ENCODE measurements around the gene C9orf50.

C9orf50 gene

DNA sequence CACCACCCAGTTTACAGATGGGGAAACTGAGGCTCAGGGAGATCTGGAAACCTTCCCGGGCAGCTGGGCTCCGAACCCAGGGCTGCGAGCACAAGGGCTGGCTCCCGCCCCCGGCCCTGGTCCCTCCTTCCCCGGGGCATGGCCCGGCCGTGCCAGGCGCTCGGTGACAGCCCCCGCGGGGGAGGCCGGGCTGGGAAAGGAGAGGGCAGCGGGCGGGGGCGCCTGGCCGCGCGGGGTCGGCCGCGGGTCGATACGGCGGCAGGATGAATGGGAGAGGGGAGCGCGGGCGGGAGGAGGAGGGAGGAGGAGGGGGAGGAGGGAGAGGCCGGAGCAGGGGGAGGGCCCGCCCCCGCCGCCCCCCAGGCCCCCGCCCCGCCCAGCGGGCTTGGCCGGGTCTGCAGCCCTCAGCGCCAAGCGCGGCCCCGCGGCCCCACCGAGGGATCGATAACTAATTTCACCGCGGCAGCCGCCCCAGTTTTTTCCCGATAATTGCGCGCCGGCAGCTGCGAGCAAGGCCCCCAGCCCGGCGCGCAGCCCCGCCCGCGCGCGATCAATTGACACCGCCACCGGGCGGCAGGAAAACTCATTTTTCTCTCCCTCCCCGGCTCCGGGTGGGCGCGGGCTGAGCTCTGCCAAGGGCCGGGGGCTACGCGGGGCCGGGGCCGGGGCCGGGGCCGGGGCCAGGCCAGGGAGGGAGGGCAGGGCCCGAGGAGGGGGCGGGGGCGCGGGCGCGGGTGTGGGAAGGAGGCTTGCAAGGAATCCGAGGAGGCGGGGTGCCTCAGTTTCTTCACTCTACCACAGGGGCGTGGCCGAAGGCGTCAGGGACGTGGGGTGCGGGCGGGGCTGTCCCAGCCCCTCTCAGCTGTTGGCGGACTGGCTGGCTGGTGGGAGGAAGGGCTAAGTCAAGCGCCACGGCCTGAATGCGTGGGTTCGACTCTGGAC lies 52.1 kb downstream of the C9orf50 start:
- peak; percentile 18 for DNase-seq

DNA sequence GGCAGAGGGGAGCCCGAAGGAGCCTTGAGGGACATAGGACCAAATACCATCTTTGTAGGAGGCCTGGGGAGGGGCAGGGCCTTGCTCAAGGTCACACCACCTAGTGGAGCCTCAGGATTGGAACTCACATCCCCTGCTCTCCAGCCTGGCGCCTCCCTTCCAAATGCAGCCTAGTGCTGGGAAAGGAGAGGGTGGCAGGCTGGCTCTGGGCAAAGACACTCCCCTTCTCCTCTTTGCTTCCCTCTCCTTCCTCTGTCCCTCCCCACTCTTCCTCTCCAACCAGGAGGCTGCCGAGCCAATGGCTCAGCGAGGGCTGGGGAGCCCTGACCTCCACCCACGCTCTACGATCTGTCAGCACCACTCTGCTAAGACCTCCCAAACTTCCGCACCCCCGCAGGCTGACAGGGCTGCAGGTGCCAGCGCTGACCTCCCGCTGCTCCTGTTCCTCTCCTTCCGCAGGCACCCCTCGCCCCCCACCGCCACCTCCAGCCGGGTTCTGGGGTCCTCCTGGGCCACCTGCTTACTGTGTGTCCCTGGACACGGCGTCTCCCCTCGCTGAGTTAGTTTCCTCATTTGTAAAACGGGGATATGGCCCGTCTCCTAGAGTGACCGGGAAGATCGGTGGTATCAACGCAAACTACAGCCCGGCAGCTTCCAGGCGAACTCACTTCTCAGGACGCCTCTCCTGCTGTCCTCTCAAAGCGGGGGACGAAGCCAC lies 52.9 kb downstream of the C9orf50 start:
- DNase-seq = no peak

DNA sequence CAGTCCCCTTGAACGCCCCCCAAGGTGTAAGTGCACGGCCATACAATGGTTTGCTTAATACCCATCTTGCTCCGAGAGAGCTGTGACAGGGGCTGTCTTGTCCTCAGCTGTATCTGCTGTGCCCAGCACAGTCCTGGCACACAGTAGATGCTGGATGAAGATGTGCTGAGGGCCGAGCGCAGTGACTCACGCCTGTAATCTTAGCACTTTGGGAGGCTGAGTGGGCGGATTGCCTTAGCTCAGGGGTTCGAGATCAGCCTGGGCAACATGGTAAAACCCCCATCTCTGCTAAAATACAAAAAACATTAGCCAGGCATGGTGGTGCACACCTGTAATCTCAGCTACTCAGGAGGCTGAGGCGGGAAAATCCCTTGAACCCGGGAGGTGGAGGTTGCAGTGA lies 53.6 kb downstream of the C9orf50 start:
- DNase-seq = no peak

DNA sequence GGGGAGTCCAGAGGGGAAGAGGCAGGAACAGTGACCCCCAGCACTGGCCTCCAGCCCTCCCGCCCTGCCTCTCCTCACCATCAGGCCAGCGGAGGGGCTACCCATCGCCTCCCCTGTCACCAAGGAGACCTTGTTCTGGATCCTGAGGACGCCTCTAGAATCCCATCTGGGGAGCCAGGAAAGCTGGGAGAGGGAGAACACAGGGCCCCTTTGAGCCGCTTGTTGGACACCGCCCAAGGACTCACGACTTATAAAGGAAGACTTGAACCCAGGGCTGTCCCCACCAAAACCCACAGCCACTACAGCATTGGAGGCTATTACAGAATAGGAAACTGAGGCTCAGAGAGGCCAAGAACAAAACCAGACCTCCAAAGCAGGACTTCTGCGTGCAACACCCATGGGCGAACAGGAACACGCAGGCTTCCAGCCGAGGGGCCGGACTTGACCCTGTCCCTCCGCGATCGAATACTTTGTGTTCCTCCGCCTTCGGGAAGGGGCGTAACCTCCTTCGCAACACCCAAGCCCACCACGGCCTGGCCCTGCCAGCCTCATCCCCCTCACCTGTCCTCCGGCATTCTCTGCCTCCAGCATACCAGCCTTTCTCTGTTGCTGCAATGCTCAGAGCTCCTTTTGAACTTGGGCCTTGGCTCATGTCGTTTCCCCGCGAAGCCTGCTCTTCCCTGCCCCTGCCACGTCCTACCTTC lies 54.2 kb downstream of the C9orf50 start:
- no peak for DNase-seq

DNA sequence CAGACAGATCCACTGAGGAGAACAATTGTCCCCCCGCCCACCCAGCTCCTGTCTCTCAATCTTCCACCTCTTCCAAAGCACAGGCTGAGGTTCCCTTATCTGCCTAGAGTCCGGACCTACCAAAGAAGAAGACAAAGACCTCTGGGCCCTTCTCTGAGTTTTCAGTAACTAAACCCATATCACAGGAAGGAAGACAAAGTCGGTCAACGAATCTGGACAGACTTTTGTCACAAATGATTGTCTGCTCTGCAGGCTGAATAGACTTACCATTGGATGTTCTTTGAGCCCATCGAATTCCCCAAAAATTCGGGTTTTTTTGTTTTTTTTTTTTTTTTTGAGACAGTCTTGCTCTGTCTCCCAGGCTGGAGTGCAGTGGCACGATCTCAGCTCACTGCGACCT lies 58.0 kb downstream of the C9orf50 start:
- DNase-seq = no peak

DNA sequence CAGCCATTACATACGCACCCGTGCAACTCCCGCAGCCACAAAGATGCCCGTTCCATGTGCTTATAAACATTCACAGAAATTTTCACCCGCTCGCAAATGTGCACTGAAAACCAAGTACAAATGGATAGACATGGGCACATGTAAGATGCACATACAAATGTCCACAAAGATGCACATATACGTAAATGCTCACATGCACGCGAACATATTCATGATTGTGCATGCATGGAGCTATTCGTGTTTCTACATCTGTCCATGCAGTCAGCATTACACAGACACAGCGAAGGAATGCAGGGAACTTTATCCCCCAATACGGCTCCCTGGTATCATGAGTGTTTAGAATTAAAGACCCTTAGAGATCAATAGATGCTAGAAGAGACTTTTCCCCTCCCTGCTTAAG lies 58.4 kb downstream of the C9orf50 start:
- no peak for DNase-seq

All from CD4-positive, alpha-beta T cell treated with Interleukin-21 for 1 hour (primary cell).